Hematopoietic multipotent progenitor cell treated with erythropoietin and hydrocortisone succinate and interleukin-3 and kit ligand, for 4 days (in vitro differentiated cells): ENCODE results near the gene EOLA2.
A peak's percentile ranks its signal among the peaks of the same experiment; 100 is the strongest.
"Not testable (repeated sequence)": the region's sequence is repeated elsewhere in the genome, so short reads cannot be mapped to it uniquely, and the experiment has no call there.

Experiments used
- DNase-seq: peaks from one replicate; pipeline ENCODE4 v3.0.0-alpha.2; 2015

EOLA2 gene

DNA sequence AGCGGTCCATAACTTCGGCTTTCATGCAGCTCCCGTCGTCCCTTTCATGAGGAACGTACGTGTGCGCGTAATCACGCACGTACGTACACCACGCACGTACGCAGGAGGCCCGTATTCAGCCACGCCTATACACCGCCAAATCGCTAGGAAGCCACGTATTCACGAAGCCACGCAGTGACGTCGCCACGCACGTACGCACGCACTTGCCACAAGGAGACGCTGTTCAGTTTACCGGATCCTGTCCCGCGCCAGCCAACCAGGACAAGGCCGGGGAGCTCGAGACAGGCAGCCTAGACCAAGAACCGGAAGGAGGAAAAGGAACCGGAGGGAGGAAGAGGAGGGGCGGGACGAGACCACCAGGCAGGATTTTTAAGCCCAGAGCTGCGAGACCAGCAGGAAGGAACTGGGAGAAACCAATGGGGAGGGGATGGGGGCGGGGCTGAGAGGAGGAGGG, at the start of gene EOLA2:
Gene EOLA2, minus strand, starts transcription at position 65 of the 454 bp plus-strand sequence. CDS start 4,617 bp downstream, outside the sequence.
- peak; percentile 97 for DNase-seq

GRCh38 chrX:149987613-149988012, 49.3 kb upstream of the EOLA2 start:
- no peak for DNase-seq

GRCh38 chrX:149984411-149984810, 46.1 kb upstream of the EOLA2 start:
- no peak for DNase-seq

- no peak for DNase-seq
Measured at GRCh38 chrX:149982310-149982709, 44.0 kb upstream of the EOLA2 start.

DNA sequence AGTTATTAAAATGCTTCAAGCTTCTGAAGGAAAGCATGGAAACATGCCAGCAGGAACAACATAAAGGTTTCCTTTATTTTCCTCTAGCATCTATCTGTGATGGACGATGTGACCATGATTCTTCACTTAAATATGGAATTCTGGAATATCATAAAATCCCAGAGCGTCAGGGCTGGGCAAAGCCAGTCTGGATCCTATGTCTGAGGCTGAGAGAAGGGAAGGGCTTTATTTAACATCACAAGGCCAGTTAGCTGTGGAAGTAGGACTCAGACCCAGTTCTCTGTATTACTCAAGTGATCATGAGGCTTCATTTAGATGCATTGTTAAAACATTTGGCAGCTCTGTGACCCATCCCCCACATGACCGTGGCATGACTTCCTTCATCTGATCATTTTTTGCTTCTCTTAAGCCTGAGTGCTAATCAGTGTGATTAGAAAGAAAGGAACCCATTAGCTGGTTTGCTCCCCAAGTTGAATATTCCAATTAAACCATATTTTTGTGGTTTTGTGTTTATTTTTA, 40.9 kb upstream of the EOLA2 start:
- DNase-seq = peak; percentile 3

DNA sequence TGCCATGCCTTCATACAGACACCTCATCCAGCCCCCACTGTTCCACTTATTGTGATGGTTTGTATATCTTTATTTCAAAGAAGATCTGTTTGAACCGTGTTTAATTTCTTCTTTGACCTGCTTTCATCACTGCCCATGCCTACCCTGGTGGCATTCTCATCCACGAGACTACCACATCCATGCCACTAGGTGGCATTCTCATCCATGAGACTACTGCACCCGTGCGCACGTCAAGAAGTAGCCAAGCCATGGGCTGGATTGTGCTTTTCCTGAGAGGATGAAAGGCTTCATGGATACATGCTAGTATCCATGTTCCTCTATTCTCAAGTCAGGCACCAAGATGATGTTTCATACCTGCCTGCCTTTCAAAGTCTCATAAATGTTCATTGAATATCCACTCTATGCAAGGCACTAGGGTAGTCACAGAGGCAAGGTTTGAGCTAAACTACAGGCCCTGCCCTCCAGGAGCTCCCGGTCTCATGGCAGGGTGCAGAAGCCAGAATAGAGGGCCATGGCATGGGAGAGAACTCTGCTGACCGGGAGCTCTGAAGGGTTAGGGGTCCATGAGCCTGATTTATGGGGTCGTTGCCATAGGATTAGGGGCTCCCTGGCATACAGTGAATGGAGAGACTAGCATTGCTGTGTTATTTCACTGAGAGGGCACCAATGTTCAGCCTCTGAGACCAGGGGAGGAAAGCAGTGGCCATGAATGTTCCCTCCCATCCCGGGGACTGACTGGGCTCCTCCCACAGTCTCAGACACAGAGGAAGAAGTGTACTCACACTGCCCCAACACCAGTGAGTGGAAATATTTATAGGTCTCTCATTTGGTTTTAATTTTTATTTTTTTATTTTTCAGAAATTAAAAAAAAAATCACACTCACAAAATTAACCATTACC, 24.8 kb upstream of the EOLA2 start:
- DNase-seq = peak; percentile 63

- no peak for DNase-seq
Measured at GRCh38 chrX:149962010-149962409, 23.7 kb upstream of the EOLA2 start.

- no peak for DNase-seq
Measured at GRCh38 chrX:149961572-149961971, 23.3 kb upstream of the EOLA2 start.

DNA sequence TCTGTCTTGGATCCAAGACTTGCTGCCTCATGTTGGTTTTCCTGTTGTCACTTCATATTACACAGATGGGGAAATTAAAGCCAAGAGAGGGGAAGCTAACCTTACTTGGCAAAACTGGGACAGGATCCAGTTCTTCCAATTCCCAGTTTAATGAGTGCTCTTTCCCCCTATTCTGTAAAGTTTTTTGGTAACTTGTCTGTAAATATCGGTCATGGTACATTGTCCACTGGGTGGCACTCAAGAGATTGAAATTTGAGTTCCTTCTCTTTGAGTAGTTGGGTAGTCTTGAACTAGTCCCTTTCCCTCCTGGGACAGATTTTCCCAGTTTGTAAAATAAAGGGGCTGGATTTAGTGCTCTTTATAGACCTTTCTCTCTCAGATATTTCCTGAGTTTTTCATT, 12.4 kb upstream of the EOLA2 start:
- peak; percentile 54 for DNase-seq

DNA sequence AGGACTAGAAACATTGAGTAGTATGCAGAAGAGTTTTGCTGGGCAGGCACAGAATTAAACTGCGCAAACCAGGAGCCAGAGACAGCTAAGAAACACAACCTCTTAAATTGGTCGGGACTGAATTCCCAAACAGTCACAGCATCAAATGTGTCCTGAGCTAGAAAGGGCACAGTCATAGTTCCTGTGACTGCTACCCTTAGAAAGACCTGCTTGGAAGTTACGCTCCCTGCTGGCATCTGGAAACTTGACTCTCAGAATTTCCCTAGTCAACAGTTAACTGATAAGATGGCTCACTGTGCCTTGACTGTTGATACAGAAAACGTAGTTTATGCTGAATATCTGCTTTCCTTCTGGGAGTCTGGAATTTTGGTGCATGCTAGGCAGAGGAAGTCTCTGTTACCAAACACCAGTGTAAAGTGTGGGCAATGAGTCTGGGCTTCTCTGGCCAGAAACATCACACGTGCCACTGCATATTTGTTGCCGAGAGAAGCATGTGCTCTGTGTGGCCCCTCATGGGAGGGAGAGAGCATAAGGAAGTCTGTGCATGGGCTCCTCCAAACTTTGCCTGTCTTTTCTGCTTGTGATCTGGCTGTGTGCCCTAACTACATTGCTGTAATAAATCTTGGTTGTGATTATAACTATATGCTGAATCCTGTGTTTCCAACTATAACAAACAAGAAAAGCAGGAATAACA, 11.6 kb upstream of the EOLA2 start:
- DNase-seq = no peak

- no peak for DNase-seq
Measured at GRCh38 chrX:149948016-149948415, 9.7 kb upstream of the EOLA2 start.

DNA sequence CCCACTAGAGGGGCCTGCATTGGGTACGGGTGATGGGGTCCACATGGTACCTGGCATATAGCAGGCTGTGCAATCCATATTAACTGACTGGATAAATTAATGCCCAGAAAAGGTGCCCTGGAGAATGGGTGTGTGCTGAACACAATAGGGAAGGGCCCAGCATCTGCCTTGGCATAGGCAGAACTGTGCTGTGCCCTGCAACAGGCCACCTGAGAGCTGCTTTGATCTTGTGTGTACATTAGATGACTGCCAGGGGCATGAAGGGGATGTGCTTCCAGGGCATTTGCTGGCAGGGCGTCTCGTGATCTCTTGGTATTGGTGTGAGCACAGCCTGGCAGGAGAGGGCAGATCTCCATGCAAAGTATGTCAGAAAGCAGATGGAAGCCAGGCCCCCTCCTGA, 8.6 kb upstream of the EOLA2 start:
- not testable (repeated sequence) for DNase-seq

DNA sequence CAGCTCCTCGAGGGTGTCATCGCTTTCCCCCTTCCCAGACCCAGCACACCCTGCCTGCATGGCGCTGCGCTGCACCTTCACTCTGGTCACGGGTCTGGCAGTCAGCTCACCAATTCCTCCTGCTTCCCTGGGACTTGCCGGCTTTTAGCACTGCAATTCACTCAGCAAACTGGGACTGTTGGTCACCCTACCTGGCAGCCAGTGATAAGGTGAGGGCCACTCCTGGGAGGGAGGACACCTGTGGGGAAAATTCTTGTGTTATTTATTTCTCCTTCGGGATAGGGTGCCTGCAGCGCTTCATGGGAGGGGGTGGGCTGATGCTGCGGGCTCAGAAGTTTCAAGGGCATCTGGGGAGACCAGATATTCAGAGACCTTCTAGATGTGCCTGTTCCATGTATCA, 7.5 kb upstream of the EOLA2 start:
- not testable (repeated sequence) for DNase-seq

- not testable (repeated sequence) for DNase-seq
Measured at GRCh38 chrX:149945087-149945670, 6.9 kb upstream of the EOLA2 start.

DNA sequence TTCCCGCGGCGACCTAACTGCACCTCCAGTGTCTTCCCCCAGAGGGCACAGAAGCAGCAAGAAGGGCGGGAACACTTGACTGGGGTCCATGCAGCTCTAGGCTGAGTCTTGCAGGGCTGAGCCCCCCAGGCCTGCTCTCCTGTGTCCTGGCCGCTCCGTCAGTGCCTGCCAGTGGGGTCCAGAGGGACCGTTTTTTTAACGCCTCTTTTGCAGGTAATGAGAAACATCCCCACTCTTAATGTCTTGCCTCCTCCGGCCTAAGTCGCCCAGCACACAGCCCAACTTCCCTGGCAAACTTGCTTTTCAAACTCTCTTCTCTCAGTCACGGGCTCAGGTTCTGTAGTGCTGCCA, 2.4 kb upstream of the EOLA2 start:
- not testable (repeated sequence) for DNase-seq

GRCh38 chrX:149939905-149940673, 1.8 kb upstream of the EOLA2 start:
- peak; percentile 97 for DNase-seq

DNA sequence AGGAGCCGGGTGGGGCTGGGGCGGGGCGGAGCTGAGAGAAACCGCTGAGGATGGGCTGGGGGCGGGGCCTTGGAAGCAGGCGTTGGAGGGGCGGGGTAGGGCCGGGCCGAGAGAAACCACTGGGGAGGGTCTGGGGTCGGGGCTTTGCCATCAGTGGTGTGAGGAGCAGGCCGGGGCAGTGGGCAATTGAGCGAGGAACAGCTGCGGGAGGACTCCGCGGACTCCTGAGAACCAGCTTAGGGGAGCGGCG, 1.3 kb upstream of the EOLA2 start:
- no peak for DNase-seq

DNA sequence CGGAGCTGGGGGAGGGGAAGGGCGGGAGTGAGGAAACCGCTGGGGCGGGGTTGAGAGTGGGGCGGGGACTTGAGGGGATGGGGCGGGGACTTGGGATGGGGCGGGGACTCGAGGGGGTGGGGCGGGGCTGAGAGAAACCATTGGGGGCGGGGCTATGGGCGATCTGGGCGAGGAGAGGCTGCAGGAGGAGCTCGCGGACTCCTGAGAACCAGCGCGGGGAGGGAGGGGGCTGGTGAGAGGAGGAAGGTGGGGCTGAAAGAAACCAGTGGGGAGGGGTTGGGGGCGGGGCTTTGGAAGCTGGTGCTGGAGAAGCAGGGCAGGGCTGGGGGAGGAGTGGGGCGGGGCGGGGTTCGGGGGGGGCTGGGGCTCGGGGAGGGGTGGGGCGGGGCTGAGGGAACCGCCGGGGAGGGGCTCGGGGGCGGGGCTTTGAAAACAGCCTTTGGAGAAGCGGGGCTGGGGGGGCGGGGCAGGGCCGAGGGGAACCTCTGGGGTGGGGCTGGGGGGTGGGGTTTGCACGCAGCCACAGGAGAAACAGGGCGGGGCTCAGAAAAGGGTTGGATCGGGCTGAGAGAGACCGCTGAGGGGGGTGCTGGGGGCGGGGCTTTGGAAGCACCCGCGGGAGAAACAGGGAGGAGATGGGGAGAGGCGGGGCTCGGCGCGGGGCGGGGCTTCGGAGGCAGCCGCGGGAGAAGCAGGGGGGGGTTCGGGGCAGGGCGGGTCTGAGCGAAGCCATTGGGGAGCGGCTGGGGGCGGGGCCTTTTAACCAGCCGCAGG, 777 bp upstream of the EOLA2 start:
- DNase-seq = peak; percentile 96

- peak; percentile 27 for DNase-seq
Measured at GRCh38 chrX:149937871-149938426, 342 bp downstream of the EOLA2 start.

DNA sequence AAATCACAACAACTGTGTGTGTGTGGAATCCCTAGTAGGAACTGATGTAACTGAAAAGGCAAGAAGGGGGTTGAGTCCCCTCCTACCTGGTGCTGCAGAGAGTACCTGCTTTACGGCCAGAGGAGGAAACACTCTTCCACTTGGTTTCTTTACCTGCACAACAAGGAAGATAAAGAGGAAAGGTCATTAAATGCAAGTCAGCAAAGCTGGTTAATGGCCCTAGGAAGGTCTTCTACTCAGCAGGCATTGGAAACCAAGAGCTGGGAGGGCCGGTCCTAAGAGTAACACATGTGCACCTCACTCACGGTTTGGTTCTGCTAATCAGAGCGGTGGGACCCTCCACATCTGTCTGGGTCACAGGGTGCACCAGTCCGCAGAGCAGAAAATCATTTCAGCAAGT, 963 bp downstream of the EOLA2 start:
- DNase-seq = peak; percentile 4

- DNase-seq = peak; percentile 8
Measured at GRCh38 chrX:149933547-149933946, 4.7 kb downstream of the EOLA2 start.

- DNase-seq = not testable (repeated sequence)
Measured at GRCh38 chrX:149932970-149933369, 5.3 kb downstream of the EOLA2 start.
